Ascending aorta (tissue), 2 donors: ENCODE measurements around the gene MAN1C1. TPM values are rescaled to one million over a fixed set of nuclear protein-coding genes. Genes with fewer than 3 reads are reported as not detected.

Experiments
- DNase-seq, 2 donors: peaks; one replicate each; pipeline ENCODE4 v3.0.0-alpha.2; 2019; ENCODE audit warnings: low spot score in 2 of 2
- H3K27ac ChIP-seq, 2 donors: fragments of 200-600 bp; sonication (generic); one replicate each; pipeline ENCODE4 v1.5.1; 2016 to 2017; ENCODE audit warnings: mild to moderate bottlenecking in 1 of 2
- H3K27me3 ChIP-seq: fragments of 200-600 bp; sonication (generic); one replicate; pipeline ENCODE4 v1.5.1; 2017
- H3K36me3 ChIP-seq, 2 donors: fragments of 200-600 bp; sonication (generic); one replicate each; pipeline ENCODE4 v1.5.1; 2016
- H3K4me1 ChIP-seq, 2 donors: fragments of 200-600 bp; sonication (generic); one replicate each; pipeline ENCODE4 v1.5.1; 2016 to 2017; ENCODE audit warnings: mild to moderate bottlenecking in 1 of 2
- H3K4me3 ChIP-seq, 2 donors: fragments of 200-600 bp; sonication (generic); one replicate each; pipeline ENCODE4 v1.5.1; 2016 to 2017; ENCODE audit warnings: mild to moderate bottlenecking in 1 of 2
- H3K9me3 ChIP-seq, 2 donors: fragments of 200-600 bp; sonication (generic); one replicate each; pipeline ENCODE4 v1.5.1; 2016
- intact Hi-C: fragments of 100-400 bp; cut with DNase I; formaldehyde crosslinking; loops from one replicate; pipeline ENCODE4 v1.15.1; 2023
- total RNA-seq: library from RNA; depleted of rRNA; stranded (reverse); fragments of >200 nt; gene quantifications from one replicate; pipeline ENCODE4 v1.1.0, GENCODE V29; 2016
- TF ChIP-seq, protein P1 (sequence below), 3 experiments: fragments of 200-600 bp in 2 of 3; fragments of 450-650 bp in 1 of 3; sonication (generic) in 2 of 3; IDR thresholded peaks; one replicate each; pipeline ENCODE4 v1.5.1; 2016 to 2019; ENCODE audit warnings: antibody characterized with exemption in 3 of 3, mild to moderate bottlenecking in 1 of 3, moderate library complexity in 1 of 3

The MAN1C1 gene
- total RNA-seq, 1 donor from 2014 or later, result 14.3 TPM

DNA sequence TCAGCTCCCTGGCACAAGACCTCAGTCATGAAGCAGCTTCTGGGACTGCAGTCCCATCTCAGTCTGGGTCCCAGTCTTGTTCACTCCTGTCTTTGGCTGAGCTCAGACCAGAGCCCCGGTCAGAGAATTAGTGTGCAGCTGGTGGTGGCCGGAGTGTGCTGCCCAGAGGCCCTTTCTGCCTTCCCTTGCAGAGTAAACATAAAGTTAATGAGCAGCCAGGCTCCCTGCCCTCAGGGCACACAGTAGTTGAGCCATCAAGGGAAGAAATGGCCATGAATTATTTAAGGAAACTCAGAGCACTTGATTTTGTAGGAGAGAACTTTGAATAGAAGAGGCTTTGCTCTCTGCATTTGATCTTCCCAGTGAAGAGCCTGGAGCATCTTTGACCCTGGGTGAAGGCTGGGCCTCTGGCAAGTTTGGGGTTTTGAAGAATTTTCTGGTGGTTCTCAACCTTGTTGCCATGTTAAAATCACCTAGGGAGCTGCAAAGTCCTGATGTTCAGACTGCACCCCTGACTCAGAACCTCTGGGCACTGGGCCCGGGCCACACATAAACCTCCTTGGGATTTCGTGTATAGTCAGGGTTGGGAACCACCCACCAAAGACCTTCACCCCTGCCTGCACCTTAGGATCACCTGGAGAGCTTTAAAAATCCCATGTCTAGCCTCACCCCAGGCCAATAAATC, 157.0 kb downstream of the MAN1C1 start:
- Histone ChIP-seq H3K4me3 (no peak overlapping the region), H3K27me3 (no peaks in the 10 kb centered on the region), H3K9me3 (no peaks in the 10 kb centered on the region), H3K36me3 (peaks cover 5 to 13% of the 10 kb centered on the region in 2 donors), H3K4me1 (no peaks in the 10 kb centered on the region), H3K27ac (no peak overlapping the region)
- TF ChIP-seq, protein P1, sequence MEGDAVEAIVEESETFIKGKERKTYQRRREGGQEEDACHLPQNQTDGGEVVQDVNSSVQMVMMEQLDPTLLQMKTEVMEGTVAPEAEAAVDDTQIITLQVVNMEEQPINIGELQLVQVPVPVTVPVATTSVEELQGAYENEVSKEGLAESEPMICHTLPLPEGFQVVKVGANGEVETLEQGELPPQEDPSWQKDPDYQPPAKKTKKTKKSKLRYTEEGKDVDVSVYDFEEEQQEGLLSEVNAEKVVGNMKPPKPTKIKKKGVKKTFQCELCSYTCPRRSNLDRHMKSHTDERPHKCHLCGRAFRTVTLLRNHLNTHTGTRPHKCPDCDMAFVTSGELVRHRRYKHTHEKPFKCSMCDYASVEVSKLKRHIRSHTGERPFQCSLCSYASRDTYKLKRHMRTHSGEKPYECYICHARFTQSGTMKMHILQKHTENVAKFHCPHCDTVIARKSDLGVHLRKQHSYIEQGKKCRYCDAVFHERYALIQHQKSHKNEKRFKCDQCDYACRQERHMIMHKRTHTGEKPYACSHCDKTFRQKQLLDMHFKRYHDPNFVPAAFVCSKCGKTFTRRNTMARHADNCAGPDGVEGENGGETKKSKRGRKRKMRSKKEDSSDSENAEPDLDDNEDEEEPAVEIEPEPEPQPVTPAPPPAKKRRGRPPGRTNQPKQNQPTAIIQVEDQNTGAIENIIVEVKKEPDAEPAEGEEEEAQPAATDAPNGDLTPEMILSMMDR (IDR thresholded peaks at IDR 0.05), result no peak
- no peak for DNase-seq
- intact Hi-C loops, result no loop called here

- DNase-seq, result no peak
- H3K36me3 ChIP-seq, result peaks cover 5 to 19% of the 10 kb centered on the region in 2 donors
- no peaks in the 10 kb centered on the region for H3K9me3 ChIP-seq
- H3K4me1 ChIP-seq, result no peaks in the 10 kb centered on the region
- no peak overlapping the region for H3K4me3 ChIP-seq
- intact Hi-C loops, result no loop called here
- TF ChIP-seq, protein P1 (IDR thresholded peaks at IDR 0.05), result no peak
- H3K27ac ChIP-seq, result no peak overlapping the region
- no peaks in the 10 kb centered on the region for H3K27me3 ChIP-seq
Observed at GRCh38 chr1:25774206-25774803, 157.7 kb downstream of the MAN1C1 start.

DNA sequence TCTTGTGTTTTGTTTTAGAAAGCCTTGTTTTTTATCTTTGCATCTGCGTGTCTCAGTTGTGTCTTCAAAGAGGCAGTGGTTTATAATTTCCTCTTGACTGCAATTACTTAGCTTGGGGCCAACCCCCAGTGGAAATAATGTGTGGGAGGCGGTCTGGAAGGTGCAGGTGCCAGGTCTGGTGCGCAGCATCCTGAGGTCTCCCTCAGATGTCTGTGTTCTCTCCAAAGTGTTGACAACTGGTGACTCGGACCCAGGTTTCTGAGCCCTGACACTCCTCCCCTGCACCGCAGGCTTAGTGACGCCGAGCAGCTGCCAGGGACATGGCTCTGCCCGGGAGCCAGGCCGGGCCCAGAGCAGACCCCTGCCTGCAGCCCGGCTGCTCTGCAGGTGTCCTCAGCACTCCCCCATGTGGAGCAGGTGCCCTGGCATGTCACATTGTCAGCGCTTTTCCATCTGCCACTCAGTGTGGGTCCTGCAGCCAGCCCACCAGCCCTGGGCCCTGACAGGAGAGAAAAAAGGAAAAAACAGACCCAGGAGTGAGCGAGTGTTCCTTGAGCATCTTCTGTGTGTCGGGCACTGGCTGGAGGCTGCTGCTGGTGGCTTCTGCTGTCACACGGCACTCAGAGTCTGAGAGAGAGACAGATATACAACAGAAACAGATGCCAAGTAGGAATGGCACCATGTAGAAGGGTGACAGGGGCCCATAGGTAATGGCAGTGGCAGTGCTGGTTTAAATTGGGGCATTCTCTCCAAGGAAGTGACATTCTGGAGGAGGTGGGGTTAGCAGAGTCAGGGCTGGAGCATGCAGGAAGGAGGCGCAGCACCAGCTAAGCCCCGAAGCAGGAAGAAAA, 158.6 kb downstream of the MAN1C1 start:
- H3K4me1 ChIP-seq, result no peaks in the 10 kb centered on the region
- no peak overlapping the region for H3K27ac ChIP-seq
- DNase-seq, result no peak
- no peaks in the 10 kb centered on the region for H3K27me3 ChIP-seq
- TF ChIP-seq, protein P1 (IDR thresholded peaks at IDR 0.05), result no peak
- no peaks in the 10 kb centered on the region for H3K9me3 ChIP-seq
- H3K4me3 ChIP-seq, result no peak overlapping the region
- intact Hi-C loops, result no loop called here
- H3K36me3 ChIP-seq, result peaks cover 5 to 19% of the 10 kb centered on the region in 2 donors

GRCh38 chr1:25779388-25779787, 162.8 kb downstream of the MAN1C1 start:
- Histone ChIP-seq H3K4me1 (no peaks in the 10 kb centered on the region), H3K27me3 (no peaks in the 10 kb centered on the region), H3K9me3 (no peaks in the 10 kb centered on the region), H3K27ac (no peak overlapping the region), H3K4me3 (no peak overlapping the region), H3K36me3 (peaks cover 5 to 19% of the 10 kb centered on the region in 2 donors)
- no peak for DNase-seq
- intact Hi-C loops, result no loop called here
- TF ChIP-seq, protein P1 (IDR thresholded peaks at IDR 0.05), result no peak

- intact Hi-C loops, result no loop called here
- Histone ChIP-seq H3K36me3 (peaks cover 5 to 20% of the 10 kb centered on the region in 2 donors), H3K27me3 (no peaks in the 10 kb centered on the region), H3K4me1 (no peaks in the 10 kb centered on the region), H3K9me3 (no peaks in the 10 kb centered on the region), H3K27ac (no peak overlapping the region), H3K4me3 (no peak overlapping the region)
- TF ChIP-seq, protein P1 (IDR thresholded peaks at IDR 0.05), result no peak
- no peak for DNase-seq
Observed at GRCh38 chr1:25779894-25780293, 163.3 kb downstream of the MAN1C1 start.
